HEK293 (cell line): ENCODE data around the gene UST.

Experiments used
- CTCF ChIA-PET: fragments of 350-600 bp; formaldehyde crosslinking; extraction: SDS; loops from one replicate; lab custom pipeline; 2021; ENCODE audit warnings: antibody characterized with exemption; lab: Yijun Ruan, JAX
- POLR2A ChIA-PET: fragments of 300-600 bp; formaldehyde crosslinking; extraction: SDS; loops from one replicate; lab custom pipeline; 2020; ENCODE audit warnings: antibody characterized with exemption, inconsistent platforms; lab: Yijun Ruan, JAX
- H3K27ac ChIP-seq: fragments of 200-500 bp; sonication (Bioruptor generic); 2 replicates; pipeline ENCODE4 v1.5.1; 2014; ENCODE audit warnings: low read depth, low read length, control low read depth, inconsistent platforms; ENCODE audit errors: extremely low read depth
- H3K36me3 ChIP-seq, 2 experiments: fragments of 200-500 bp in 1 of 2; sonication (Bioruptor generic) in 1 of 2; 1 replicate in 1 of 2; 2 replicates in 1 of 2; pipeline ENCODE4 v1.5.1; 2014 to 2017; ENCODE audit warnings: inconsistent platforms in 2 of 2, low read length in 2 of 2; ENCODE audit not compliant: control insufficient read depth in 2 of 2, insufficient read depth in 1 of 2
- H3K4me1 ChIP-seq: fragments of 200-500 bp; sonication (Bioruptor generic); 2 replicates; pipeline ENCODE4 v1.5.1; 2014; ENCODE audit warnings: mild to moderate bottlenecking, low read length, inconsistent platforms; ENCODE audit not compliant: control insufficient read depth, insufficient read depth
- H3K4me3 ChIP-seq: 2 replicates; pipeline ENCODE4 v1.5.1; 2011; ENCODE audit warnings: low read depth, mild to moderate bottlenecking, control low read depth, low read length, moderate library complexity
- H3K9me3 ChIP-seq: fragments of 200-500 bp; sonication (Bioruptor generic); 2 replicates; pipeline ENCODE4 v1.5.1; 2014; ENCODE audit warnings: low read depth, low read length, inconsistent platforms; ENCODE audit not compliant: control insufficient read depth, insufficient read depth
- ATF2 ChIP-seq: fragments of 450-650 bp; formaldehyde crosslinking; IDR thresholded peaks from 2 replicates; pipeline ENCODE4 v1.5.1; 2016; ENCODE audit warnings: missing biosample characterization, missing genetic modification characterization, low read depth
- KLF10 ChIP-seq: fragments of 450-650 bp; IDR thresholded peaks from 2 replicates; pipeline ENCODE4 v1.5.1; 2018; ENCODE audit warnings: missing biosample characterization, mild to moderate bottlenecking, missing genetic modification characterization
- KLF16 ChIP-seq: fragments of 450-650 bp; formaldehyde crosslinking; IDR thresholded peaks from 2 replicates; pipeline ENCODE4 v1.5.1; 2017; ENCODE audit warnings: missing biosample characterization, missing genetic modification characterization
- KLF7 ChIP-seq: fragments of 450-650 bp; formaldehyde crosslinking; IDR thresholded peaks from 2 replicates; pipeline ENCODE4 v1.5.1; 2016; ENCODE audit warnings: missing biosample characterization, missing genetic modification characterization, borderline replicate concordance
- PRDM6 ChIP-seq: fragments of 450-650 bp; formaldehyde crosslinking; IDR thresholded peaks from 2 replicates; pipeline ENCODE4 v1.5.1; 2017; ENCODE audit warnings: missing biosample characterization, missing genetic modification characterization
- REPIN1 ChIP-seq: fragments of 450-650 bp; formaldehyde crosslinking; IDR thresholded peaks from 2 replicates; pipeline ENCODE4 v1.5.1; 2017; ENCODE audit warnings: missing biosample characterization, missing genetic modification characterization, low read depth
- ZBTB20 ChIP-seq: fragments of 450-650 bp; formaldehyde crosslinking; IDR thresholded peaks from 2 replicates; pipeline ENCODE4 v1.5.1; 2016; ENCODE audit warnings: missing biosample characterization, missing genetic modification characterization
- ZBTB8A ChIP-seq: fragments of 450-650 bp; formaldehyde crosslinking; IDR thresholded peaks from 2 replicates; pipeline ENCODE4 v1.5.1; 2016; ENCODE audit warnings: missing biosample characterization, missing genetic modification characterization
- ZIC2 ChIP-seq: fragments of 450-650 bp; formaldehyde crosslinking; IDR thresholded peaks from 2 replicates; pipeline ENCODE4 v1.5.1; 2016; ENCODE audit warnings: missing biosample characterization, missing genetic modification characterization
- ZNF140 ChIP-seq: fragments of 450-650 bp; formaldehyde crosslinking; IDR thresholded peaks from 2 replicates; pipeline ENCODE4 v1.5.1; 2016; ENCODE audit warnings: missing biosample characterization, missing genetic modification characterization
- ZNF169 ChIP-seq: fragments of 450-650 bp; formaldehyde crosslinking; IDR thresholded peaks from 2 replicates; pipeline ENCODE4 v1.5.1; 2016; ENCODE audit warnings: missing biosample characterization, missing genetic modification characterization
- ZNF23 ChIP-seq: fragments of 450-650 bp; formaldehyde crosslinking; IDR thresholded peaks from 2 replicates; pipeline ENCODE4 v1.5.1; 2016; ENCODE audit warnings: missing biosample characterization, missing genetic modification characterization, borderline replicate concordance
- ZNF266 ChIP-seq: fragments of 450-650 bp; formaldehyde crosslinking; IDR thresholded peaks from 2 replicates; pipeline ENCODE4 v1.5.1; 2016; ENCODE audit warnings: missing biosample characterization, missing genetic modification characterization, low read depth
- ZNF302 ChIP-seq: fragments of 450-650 bp; formaldehyde crosslinking; IDR thresholded peaks from 2 replicates; pipeline ENCODE4 v1.5.1; 2016; ENCODE audit warnings: missing biosample characterization, missing genetic modification characterization, low read depth
- ZNF335 ChIP-seq: fragments of 450-650 bp; formaldehyde crosslinking; conservative IDR thresholded peaks from 2 replicates; pipeline ENCODE4 v1.5.1; 2016; ENCODE audit warnings: missing biosample characterization, missing genetic modification characterization
- ZNF426 ChIP-seq: fragments of 450-650 bp; formaldehyde crosslinking; IDR thresholded peaks from 2 replicates; pipeline ENCODE4 v1.5.1; 2017; ENCODE audit warnings: missing biosample characterization, missing genetic modification characterization, mild to moderate bottlenecking, inconsistent platforms, moderate library complexity
- ZNF473 ChIP-seq: fragments of 450-650 bp; formaldehyde crosslinking; IDR thresholded peaks from 2 replicates; pipeline ENCODE4 v1.5.1; 2017; ENCODE audit warnings: missing biosample characterization, missing genetic modification characterization
- ZNF48 ChIP-seq: fragments of 450-650 bp; formaldehyde crosslinking; IDR thresholded peaks from 2 replicates; pipeline ENCODE4 v1.5.1; 2016; ENCODE audit warnings: missing biosample characterization, missing genetic modification characterization
- ZNF488 ChIP-seq: fragments of 450-650 bp; formaldehyde crosslinking; IDR thresholded peaks from 2 replicates; pipeline ENCODE4 v1.5.1; 2016; ENCODE audit warnings: missing biosample characterization, missing genetic modification characterization
- ZNF571 ChIP-seq: fragments of 450-650 bp; formaldehyde crosslinking; IDR thresholded peaks from 2 replicates; pipeline ENCODE4 v1.5.0; 2017; ENCODE audit warnings: missing biosample characterization, missing genetic modification characterization
- ZNF792 ChIP-seq: fragments of 450-650 bp; formaldehyde crosslinking; IDR thresholded peaks from 2 replicates; pipeline ENCODE4 v1.5.1; 2016; ENCODE audit warnings: missing biosample characterization, missing genetic modification characterization
- ZSCAN30 ChIP-seq: fragments of 450-650 bp; IDR thresholded peaks from 2 replicates; pipeline ENCODE4 v1.5.1; 2018; ENCODE audit warnings: missing biosample characterization, mild to moderate bottlenecking, missing genetic modification characterization, moderate library complexity
- ZSCAN4 ChIP-seq: fragments of 450-650 bp; formaldehyde crosslinking; IDR thresholded peaks from 2 replicates; pipeline ENCODE4 v1.5.1; 2017; ENCODE audit warnings: missing biosample characterization, missing genetic modification characterization
- TF ChIP-seq, protein P1 (sequence below): fragments of 450-650 bp; formaldehyde crosslinking; IDR thresholded peaks from 2 replicates; pipeline ENCODE4 v1.5.1; 2016; ENCODE audit warnings: missing biosample characterization, missing genetic modification characterization

Gene UST

DNA sequence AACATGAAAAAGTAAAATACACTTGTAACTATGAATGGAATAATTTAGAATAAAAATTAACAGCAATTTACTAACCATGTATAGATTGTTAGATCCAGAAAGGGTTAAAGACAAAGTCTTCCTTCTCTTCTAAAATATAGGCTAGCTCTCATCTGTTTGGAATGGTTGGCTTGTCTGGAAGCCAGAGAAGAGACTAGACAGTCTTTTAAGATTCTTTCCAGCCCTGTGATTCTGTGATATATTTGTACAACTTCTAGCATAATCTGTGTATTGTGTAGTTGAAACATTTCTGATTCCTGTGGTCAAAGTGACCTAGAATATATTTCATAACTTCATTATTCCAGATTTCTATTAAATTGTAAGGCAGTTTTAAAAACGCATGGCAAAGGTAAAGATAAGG lies 196.6 kb downstream of the UST start (continued):
- TF ChIP-seq PRDM6 (tag by site-specific recombination) (no peak), ZIC2 (tag by site-specific recombination) (no peak), ZSCAN30 (tag by site-specific recombination) (no peak)
- TF ChIP-seq, all 188 proteins: peak for 0

DNA sequence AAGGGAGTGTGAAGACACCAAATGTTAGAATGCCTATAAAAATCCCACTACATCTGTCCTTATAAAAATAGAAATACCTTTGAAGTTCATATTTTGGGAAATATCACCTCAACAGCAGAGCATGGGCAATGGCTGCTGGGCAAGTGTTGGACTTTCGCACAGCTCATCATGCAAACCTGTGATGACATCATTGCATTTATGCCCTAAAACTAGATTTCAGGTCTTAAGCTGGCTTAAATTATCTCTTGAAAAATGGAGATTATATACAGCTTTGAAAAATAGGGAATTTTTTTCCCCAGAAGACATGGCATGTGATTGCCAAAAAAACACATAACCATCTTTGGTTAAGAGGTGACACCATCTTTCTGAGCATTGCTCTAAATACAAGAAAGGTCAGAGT lies 197.8 kb downstream of the UST start:
- no peaks in the 10 kb centered on the region for H3K9me3 ChIP-seq
- POLR2A ChIA-PET: no interaction called here
- peaks cover 0 to 3% of the 10 kb centered on the region in 2 experiments; a peak in 2 of 3 replicates for H3K36me3 ChIP-seq
- no peaks in the 10 kb centered on the region for H3K4me1 ChIP-seq
- H3K27ac ChIP-seq: no peak overlapping the region
- H3K4me3 ChIP-seq: no peak overlapping the region
- CTCF ChIA-PET: interaction anchor here (0.5 to 2.6 kb wide), 3 partner anchors 139 to 384 kb away, joined by 3 to 13 read pairs (median 10); no protein-coding TSS in a partner anchor
- TF ChIP-seq ZNF792 (tag by site-specific recombination) (no peak), ATF2 (tag by site-specific recombination) (peak; percentile 48; the same call in 1 of the 2 replicates), ZNF302 (no peak), ZBTB8A (tag by site-specific recombination) (no peak)

DNA sequence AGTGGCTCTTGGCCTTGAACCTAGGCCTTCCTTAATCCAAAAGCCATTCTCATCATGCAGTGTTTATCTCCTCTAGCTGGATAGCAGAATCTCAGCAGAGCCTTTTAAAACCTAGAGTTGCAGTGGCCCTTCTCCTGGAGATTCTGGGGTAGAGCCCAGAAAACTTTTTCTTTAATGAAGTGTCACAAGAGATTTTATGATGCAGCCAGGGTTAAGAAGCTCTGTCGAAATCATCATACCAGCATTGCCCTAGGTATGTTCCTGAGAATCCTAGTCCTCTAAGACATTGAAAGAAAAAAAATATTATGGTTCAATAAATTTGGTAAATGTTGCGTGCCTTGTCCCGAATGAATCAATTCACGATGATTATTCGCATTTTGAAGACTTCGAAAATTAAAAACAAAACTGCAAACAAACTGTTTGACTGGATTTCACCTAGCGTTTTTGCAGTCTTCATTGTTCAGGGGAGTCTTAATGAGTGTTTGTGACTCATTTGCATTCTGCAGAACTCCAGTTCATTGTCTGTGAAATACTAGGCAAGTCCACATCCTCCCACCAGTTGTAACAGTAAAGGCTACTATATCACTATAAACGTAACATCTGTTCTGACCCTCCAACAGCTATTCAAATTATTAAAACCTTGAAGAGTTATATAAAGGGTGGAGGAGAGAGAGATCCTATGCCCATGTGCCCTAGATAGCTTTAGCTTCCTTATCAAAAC lies 198.6 kb downstream of the UST start:
- H3K9me3 ChIP-seq: no peaks in the 10 kb centered on the region
- CTCF ChIA-PET: interaction anchor here (0.5 to 2.6 kb wide), 4 partner anchors 140 to 1062 kb away, joined by 3 to 13 read pairs (median 6); no protein-coding TSS in a partner anchor
- H3K4me3 ChIP-seq: no peak overlapping the region
- no peaks in the 10 kb centered on the region for H3K4me1 ChIP-seq
- POLR2A ChIA-PET: no interaction called here
- TF ChIP-seq ZNF140 (tag by site-specific recombination) (no peak), REPIN1 (tag by site-specific recombination) (no peak), KLF10 (tag by site-specific recombination) (no peak), ZNF335 (tag by site-specific recombination) (no peak), ZNF426 (no peak), ZNF23 (no peak), ZNF473 (tag by site-specific recombination) (no peak), ZNF48 (tag by site-specific recombination) (no peak), ZBTB20 (tag by site-specific recombination) (no peak), ZNF488 (tag by site-specific recombination) (no peak), ZNF571 (no peak), ZSCAN4 (tag by site-specific recombination) (no peak), KLF16 (tag by site-specific recombination) (no peak), KLF7 (tag by site-specific recombination) (no peak), ZNF266 (no peak), ZNF169 (tag by site-specific recombination) (no peak)
- TF ChIP-seq, protein P1, sequence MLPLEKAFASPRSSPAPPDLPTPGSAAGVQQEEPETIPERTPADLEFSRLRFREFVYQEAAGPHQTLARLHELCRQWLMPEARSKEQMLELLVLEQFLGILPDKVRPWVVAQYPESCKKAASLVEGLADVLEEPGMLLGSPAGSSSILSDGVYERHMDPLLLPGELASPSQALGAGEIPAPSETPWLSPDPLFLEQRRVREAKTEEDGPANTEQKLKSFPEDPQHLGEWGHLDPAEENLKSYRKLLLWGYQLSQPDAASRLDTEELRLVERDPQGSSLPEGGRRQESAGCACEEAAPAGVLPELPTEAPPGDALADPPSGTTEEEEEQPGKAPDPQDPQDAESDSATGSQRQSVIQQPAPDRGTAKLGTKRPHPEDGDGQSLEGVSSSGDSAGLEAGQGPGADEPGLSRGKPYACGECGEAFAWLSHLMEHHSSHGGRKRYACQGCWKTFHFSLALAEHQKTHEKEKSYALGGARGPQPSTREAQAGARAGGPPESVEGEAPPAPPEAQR (tag by site-specific recombination): no peak
- H3K27ac ChIP-seq: no peak overlapping the region
- peaks cover 0 to 3% of the 10 kb centered on the region in 2 experiments; a peak in 2 of 3 replicates for H3K36me3 ChIP-seq
